Parathyroid adenoma (tissue), 2 donors: ENCODE measurements around the gene USPL1.

Experiments used
- H2AFZ ChIP-seq: fragments of 300-600 bp; sonication (generic); one replicate; pipeline ENCODE4 v1.7.0; 2017; ENCODE audit warnings: antibody characterized with exemption, mild to moderate bottlenecking
- H3K27ac ChIP-seq: fragments of 300-600 bp; sonication (generic); one replicate; pipeline ENCODE4 v1.7.0; 2017
- H3K27me3 ChIP-seq: fragments of 300-600 bp; sonication (generic); one replicate; pipeline ENCODE4 v1.7.0; 2017; ENCODE audit warnings: low read length; ENCODE audit not compliant: control insufficient read depth, insufficient read depth
- H3K36me3 ChIP-seq: fragments of 300-600 bp; sonication (generic); one replicate; pipeline ENCODE4 v1.7.0; 2017; ENCODE audit warnings: low read length; ENCODE audit not compliant: control insufficient read depth, insufficient read depth
- H3K4me1 ChIP-seq: fragments of 300-600 bp; sonication (generic); one replicate; pipeline ENCODE4 v1.7.0; 2017; ENCODE audit warnings: control low read depth
- H3K4me2 ChIP-seq: fragments of 300-600 bp; sonication (generic); one replicate; pipeline ENCODE4 v1.7.0; 2017; ENCODE audit warnings: low read length
- H3K4me3 ChIP-seq: fragments of 300-600 bp; sonication (generic); one replicate; pipeline ENCODE4 v1.7.0; 2017; ENCODE audit warnings: low read depth, low read length
- H3K79me2 ChIP-seq: fragments of 300-600 bp; sonication (generic); one replicate; pipeline ENCODE4 v1.7.0; 2017; ENCODE audit warnings: control low read depth
- H3K9ac ChIP-seq: fragments of 300-600 bp; sonication (generic); one replicate; pipeline ENCODE4 v1.7.0; 2017; ENCODE audit warnings: mild to moderate bottlenecking
- H3K9me3 ChIP-seq: fragments of 300-600 bp; sonication (generic); one replicate; pipeline ENCODE4 v1.7.0; 2017; ENCODE audit warnings: low read length; ENCODE audit not compliant: control insufficient read depth
- CTCF ChIP-seq: fragments of 300-600 bp; sonication (generic); IDR thresholded peaks from one replicate; pipeline ENCODE4 v1.7.0; 2017; ENCODE audit warnings: antibody characterized with exemption, mild to moderate bottlenecking
- donor health status: primary hyperparathyroidism.

The USPL1 gene

GRCh38 chr13:30584051-30584731 is 33.5 kb upstream of the USPL1 start:
- Histone ChIP-seq H3K9ac (no peak overlapping the region), H2AFZ (no peak overlapping the region), H3K9me3 (no peaks in the 10 kb centered on the region), H3K27ac (no peak overlapping the region), H3K36me3 (no peaks in the 10 kb centered on the region), H3K4me1 (no peaks in the 10 kb centered on the region), H3K4me3 (no peak overlapping the region), H3K79me2 (no peaks in the 10 kb centered on the region), H3K4me2 (no peak overlapping the region), H3K27me3 (no peaks in the 10 kb centered on the region)
- TF ChIP-seq CTCF, result no peak

DNA sequence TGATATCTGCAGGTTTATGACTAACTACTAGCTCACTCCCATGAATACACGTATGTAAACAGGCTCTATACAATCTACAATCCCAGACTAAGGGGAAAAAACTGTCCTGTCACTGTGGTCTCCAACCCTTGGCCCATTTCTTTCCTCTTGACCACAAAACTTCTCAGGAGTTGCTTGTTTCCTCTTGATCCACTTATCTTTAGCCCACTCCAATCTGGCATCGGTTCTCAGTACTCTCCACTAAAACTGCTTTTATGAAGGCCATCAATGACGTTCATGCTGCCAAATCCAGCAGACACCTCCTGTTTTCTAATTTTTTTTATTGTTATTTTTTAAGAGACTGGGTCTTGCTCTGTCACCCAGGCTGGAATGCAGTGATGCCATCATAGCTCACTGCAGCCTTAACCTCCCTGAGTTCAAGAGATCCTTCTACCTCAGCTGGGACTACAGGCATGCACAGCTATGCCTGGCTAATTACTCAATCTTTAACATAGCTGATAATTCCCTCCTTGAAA is 31.9 kb upstream of the USPL1 start:
- Histone ChIP-seq H3K27me3 (no peaks in the 10 kb centered on the region), H3K27ac (no peak overlapping the region), H3K9ac (no peak overlapping the region), H3K9me3 (no peaks in the 10 kb centered on the region), H3K36me3 (no peaks in the 10 kb centered on the region), H3K79me2 (no peaks in the 10 kb centered on the region), H3K4me2 (no peak overlapping the region), H2AFZ (no peak overlapping the region), H3K4me1 (no peaks in the 10 kb centered on the region), H3K4me3 (no peak overlapping the region)
- no peak for TF ChIP-seq CTCF

- no peak overlapping the region for H3K4me2 ChIP-seq
- H3K9me3 ChIP-seq, result no peaks in the 10 kb centered on the region
- no peak overlapping the region for H3K27ac ChIP-seq
- H3K9ac ChIP-seq, result no peak overlapping the region
- no peak overlapping the region for H2AFZ ChIP-seq
- H3K36me3 ChIP-seq, result no peaks in the 10 kb centered on the region
- H3K4me1 ChIP-seq, result no peaks in the 10 kb centered on the region
- no peaks in the 10 kb centered on the region for H3K79me2 ChIP-seq
- no peak for TF ChIP-seq CTCF
- H3K4me3 ChIP-seq, result no peak overlapping the region
- no peaks in the 10 kb centered on the region for H3K27me3 ChIP-seq
These were observed 30.5 kb upstream of the USPL1 start for GRCh38 chr13:30587231-30587630.

GRCh38 chr13:30587739-30588138 is 30.0 kb upstream of the USPL1 start:
- Histone ChIP-seq H3K4me3 (no peak overlapping the region), H3K9ac (no peak overlapping the region), H3K27ac (no peak overlapping the region), H3K9me3 (no peaks in the 10 kb centered on the region), H3K27me3 (no peaks in the 10 kb centered on the region), H3K4me1 (no peaks in the 10 kb centered on the region), H2AFZ (no peak overlapping the region), H3K36me3 (no peaks in the 10 kb centered on the region), H3K79me2 (no peaks in the 10 kb centered on the region), H3K4me2 (no peak overlapping the region)
- no peak for TF ChIP-seq CTCF

GRCh38 chr13:30593001-30593400 is 24.7 kb upstream of the USPL1 start:
- Histone ChIP-seq H3K4me2 (no peak overlapping the region), H3K79me2 (no peaks in the 10 kb centered on the region), H3K4me1 (no peaks in the 10 kb centered on the region), H3K27ac (no peak overlapping the region), H3K9me3 (no peaks in the 10 kb centered on the region), H3K9ac (no peak overlapping the region), H3K27me3 (no peaks in the 10 kb centered on the region), H3K36me3 (no peaks in the 10 kb centered on the region), H3K4me3 (no peak overlapping the region), H2AFZ (no peak overlapping the region)
- TF ChIP-seq CTCF, result no peak
